Renal pelvis (tissue), 4 donors: ENCODE data around the gene TTC28. TPM values are rescaled to one million over a fixed set of nuclear protein-coding genes. Genes with fewer than 3 reads are reported as not detected.
A peak's percentile ranks its signal among the peaks of the same experiment; 100 is the strongest.

Experiments used
- DNase-seq: peaks from one replicate; pipeline ENCODE4 v3.0.0-alpha.2; 2013
- polyA plus RNA-seq, 3 donors: library from polyadenylated mRNA; unstranded; fragments of 120-200 nt; gene quantifications; one replicate each; pipeline ENCODE4 v1.2.1, GENCODE V29; 2013; ENCODE audit not compliant: insufficient read length in 3 of 3

TTC28 gene
- polyA plus RNA-seq, 3 donors = 31.4 to 47.3 (median 36.4) TPM

GRCh38 chr22:28443526-28443876, 236.1 kb downstream of the TTC28 start:
- peak; percentile 81 for DNase-seq

DNA sequence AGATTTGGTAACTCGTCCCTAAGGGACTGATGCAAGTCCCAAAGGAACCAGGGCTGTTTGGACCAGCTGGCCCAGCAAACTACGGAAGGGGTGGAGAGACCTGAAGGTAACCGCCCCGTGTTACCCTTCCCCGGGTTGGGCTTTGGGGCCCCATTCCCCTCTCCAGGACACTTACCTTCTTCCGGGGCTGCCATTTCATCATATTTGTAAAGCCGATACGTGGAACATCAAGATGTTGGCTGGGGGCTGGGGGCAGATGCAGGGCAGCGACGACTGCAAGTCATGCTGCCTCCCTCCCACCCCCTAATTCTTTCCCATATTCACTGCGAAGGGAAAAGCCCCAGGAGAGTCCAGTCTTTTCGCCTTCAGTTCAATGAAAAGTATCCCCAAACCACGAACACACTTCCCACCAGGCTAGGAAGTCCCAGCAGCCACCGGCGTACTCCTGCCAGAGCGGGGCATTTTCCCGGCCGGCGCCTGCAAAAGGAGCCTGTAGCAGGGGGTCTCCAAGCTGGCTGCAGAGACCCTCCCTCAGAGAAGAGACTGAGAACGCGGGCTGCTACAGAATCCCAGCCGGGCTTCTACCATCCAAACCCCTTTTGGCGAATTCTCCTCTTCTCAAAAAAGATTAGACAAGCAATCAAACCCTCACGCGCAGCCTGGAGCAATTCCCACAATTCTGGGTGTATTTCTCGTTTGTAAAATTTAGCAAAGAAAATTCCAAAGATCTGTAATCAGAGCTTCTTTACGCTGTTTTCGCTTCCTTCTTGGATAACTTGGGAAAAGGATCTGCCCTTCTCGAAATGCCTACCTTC, 236.7 kb downstream of the TTC28 start:
- peak; percentile 23 for DNase-seq

- peak; percentile 81 for DNase-seq
Measured at GRCh38 chr22:28442264-28442710, 237.4 kb downstream of the TTC28 start.

- no peak for DNase-seq
Measured at GRCh38 chr22:28441720-28442263, 237.8 kb downstream of the TTC28 start.

DNA sequence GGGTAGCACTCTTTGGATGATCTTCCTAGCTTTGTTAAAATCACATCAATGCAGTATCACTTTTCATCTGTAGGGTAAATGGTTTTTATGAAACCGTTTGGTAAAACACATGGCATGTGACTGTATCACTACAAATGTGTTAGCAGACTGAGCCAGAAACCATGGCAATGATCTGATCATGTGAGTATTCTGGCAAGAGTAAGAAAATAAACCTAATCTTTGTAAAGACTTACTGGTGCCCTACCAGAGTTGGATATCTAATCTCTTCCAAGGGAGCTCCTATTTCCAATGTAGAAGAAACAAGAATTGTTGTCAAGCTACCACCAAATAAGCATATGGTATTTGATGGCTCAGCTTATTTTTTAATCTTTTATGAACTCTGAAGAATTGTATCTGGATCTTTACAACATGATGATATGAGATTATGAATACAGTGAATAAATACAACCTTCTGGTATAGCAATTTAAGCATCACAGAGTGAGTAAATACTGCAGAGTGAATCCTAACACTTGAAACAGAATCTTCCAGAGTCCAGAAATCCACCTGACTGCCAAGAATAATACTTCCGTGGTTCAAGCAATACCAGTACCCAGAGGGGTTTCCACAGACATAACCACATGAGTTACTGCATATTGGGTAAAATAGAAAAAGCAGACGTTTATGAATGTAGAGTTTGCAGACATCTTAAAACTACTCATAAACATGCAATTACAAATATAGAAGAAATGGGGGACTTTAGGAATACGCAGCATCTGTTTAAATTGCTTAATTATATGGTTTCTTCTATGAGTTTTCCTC, 238.8 kb downstream of the TTC28 start:
- DNase-seq = no peak

DNA sequence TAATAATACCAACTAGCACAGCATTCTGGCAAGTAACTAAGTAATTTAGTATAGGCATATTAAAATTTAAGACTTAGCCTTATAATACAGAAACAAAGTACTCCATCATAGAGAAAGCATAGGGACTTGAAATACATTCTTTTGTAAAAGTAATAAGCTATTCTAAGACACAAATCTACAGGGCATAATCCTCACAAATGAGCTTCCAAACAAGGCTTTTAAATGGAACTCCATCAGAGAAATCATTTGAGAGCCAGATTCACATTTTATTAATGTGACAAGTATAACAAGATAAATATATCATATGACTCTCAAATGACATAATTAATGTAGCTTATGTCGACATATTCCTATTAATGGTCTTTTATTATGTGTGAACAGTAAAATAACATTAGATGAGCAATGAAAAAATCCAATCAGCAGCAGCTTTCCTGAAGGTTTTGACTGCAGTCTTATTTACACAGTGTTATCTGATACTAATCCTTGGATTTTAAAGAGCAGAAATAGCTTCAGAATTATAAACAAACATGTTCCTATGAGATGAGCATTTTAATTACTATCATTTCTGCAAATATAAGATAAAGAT, 241.4 kb downstream of the TTC28 start:
- no peak for DNase-seq

DNA sequence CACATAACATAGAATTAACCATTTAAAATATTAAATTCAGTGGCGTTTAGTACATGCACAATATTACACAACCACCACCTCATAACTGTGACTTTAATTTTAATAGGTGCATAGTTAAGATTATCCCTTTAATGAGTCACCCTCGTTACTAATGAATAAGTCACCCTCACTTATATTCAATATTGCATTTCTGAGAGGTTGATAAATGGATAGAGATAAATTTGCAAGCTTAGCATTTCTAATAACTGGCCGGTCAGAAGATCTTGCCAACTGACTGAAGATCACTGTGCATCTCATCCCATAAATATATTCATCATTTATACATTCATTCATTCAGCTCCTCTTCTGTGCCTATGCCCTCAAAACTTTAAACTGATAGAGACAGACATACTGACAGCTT, 243.7 kb downstream of the TTC28 start:
- no peak for DNase-seq

DNA sequence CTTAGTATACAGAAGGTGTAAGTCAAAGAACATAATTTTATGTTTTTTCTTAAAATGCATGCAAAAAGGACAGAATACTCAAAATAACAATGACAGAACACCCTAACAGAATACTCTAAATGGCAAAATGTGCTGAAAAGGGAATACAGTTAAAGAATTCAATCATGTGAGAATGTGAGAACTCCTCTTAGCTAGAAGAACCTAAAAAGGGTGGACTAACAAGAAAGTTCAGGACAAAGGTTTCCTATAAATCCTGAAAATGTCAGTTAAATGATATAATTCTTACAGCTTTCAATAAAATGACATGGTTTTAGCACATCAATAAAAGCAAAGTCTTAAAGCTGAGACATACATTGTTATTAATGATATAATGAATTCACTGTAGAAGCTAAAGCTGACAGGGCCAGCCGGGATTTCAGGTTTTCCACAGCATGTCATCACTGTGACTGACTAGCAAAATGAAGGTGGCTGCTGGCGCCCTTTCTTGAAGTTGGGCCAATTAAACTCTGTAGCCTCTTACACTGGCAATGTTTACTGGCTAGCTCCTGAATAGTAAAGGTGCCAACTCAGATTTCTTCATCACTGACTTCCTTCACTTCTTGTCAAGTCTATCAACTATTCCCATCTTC, 244.4 kb downstream of the TTC28 start:
- DNase-seq = no peak

DNA sequence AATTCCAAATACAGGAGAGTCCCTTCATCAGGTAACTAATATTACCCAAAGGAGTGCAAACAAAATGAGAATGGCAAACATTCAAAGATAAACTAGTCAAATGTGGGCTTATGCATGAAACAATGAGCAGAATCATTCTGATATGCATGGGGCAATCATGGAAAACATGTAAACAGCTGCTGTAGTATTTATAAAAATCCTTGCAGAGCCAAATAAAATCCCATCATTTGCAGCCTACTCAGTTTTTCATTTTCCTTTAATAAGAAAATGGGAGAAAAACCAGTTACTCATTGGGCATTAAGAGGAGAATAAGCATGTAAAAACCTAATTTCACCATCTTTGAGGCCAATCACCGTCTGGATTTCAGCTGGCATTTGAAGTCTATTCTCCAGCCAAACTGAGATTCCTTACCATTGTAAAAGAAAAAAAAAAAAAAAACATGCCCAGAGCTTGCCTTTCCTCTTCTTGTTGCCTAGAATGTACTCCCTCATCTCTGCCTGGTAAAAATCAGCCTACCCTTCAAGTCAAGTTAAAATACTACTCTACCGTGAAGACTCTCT, 249.1 kb downstream of the TTC28 start:
- no peak for DNase-seq

- no peak for DNase-seq
Measured at GRCh38 chr22:28429711-28430110, 249.9 kb downstream of the TTC28 start.

DNA sequence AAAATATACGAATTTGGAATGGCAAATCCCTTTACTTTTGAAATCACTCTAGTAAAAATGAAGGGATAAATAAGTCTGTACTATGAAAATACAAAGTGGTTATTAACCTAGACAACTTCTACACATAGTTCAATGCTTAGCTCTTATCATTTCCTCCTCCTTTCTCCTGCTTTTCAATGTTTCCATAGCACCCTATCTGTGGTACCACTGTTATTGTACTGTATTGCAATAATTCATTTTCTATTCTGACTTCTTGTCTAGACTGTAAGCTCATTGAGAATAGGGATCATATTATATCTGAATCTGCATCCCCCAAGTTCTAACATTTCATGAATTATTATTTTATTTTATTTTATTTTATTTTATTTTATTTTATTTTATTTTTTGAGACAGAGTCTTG, 251.4 kb downstream of the TTC28 start:
- no peak for DNase-seq

GRCh38 chr22:28426346-28427132, 253.1 kb downstream of the TTC28 start:
- no peak for DNase-seq

- DNase-seq = no peak
Measured at GRCh38 chr22:28425211-28425610, 254.4 kb downstream of the TTC28 start.

DNA sequence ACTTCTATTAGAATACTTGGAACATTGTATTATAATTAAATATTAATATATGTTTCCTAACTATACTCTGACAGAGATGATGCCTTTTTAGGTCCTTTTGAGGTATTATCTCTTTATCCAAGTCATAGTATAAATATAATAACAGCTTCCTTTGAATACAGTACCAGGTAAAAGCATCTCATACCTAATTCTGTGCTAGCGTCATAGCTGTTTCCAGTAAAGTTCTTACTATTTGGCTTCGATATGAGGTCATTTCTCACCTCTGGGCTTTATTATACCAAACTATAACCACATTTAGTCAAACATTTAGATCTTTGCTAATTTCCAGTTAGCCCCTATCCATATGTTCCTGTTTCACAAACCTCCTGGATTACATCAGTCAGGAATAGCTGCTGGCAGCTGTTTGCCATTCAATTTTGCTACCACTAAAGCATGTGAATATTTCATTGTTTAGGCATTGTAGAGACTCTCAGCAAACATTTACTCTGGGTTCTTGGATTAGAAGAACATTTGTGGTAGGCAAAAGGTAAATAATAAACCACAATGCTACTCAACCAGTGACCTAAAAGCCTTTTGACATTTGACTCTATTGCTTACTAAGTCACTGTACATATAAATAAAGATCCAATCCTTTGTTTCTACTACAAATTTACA, 255.1 kb downstream of the TTC28 start:
- DNase-seq = no peak

DNA sequence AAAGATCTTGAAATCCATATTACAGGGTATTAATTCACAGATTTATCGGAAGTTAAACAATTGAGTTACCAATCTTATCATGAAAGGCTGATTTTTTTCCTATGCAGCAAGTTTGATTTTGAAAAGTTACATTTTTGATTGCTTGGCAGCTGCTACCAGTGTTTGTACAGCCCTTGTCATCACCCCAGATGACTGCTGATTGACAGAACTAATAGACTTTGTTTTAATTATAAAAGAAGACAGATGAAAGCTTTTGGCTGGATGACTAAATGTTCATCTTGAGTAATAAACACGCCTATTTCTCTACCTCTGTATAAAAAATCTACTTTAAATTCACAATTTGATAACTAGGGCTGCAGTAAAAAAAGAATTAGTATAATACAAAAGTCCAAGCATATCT, 259.7 kb downstream of the TTC28 start:
- no peak for DNase-seq

DNA sequence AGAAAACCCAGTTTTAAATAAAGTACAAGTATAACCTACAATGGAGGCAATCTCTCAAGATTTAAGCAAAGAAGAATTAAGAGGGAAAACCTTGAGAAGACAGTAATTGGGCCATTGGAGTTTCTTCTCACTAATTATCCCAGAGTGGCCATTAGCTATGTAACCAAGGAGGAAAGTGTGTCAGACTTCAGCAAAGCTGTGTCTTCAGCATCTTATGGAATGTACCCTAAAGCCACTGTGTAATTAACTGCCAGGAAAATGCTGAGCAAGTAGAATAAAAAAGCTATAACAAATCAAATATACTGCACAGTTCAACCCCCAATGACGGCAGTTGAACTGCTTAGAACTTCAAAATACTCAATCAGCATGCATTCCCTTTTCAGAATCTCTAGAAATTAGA, 261.6 kb downstream of the TTC28 start:
- no peak for DNase-seq

GRCh38 chr22:28417431-28417830, 262.2 kb downstream of the TTC28 start:
- no peak for DNase-seq

- no peak for DNase-seq
Measured at GRCh38 chr22:28414913-28415312, 264.7 kb downstream of the TTC28 start.

- DNase-seq = no peak
Measured at GRCh38 chr22:28413612-28414399, 265.8 kb downstream of the TTC28 start.

DNA sequence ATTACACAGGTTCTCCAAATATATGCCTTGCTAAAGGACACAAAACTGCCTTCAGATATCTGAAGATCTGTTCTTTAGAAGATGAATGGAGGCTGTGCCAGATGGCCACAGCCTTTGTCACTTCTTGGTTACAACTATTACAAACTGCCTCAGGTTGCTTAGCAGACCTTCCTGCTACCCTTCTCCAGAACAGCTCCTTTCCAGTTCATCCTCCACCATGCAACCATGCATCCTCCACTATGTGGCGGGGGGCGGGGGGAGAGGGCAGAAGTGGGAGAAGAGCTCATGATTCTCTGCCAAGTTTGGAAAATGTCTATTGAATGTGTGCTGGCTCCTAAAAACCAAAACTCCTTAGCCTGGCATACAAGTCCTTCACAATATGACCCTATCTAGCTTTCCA, 267.5 kb downstream of the TTC28 start:
- no peak for DNase-seq
